Measurements from ENCODE around the gene CPXM1. TPM values are rescaled to one million over a fixed set of nuclear protein-coding genes. Genes with fewer than 3 reads are reported as not detected.
"Not testable (repeated sequence)": the region's sequence is repeated elsewhere in the genome, so short reads cannot be mapped to it uniquely, and the experiment has no call there.

CPXM1 gene
- polyA plus RNA-seq, 3 donors: 206 to 281 (median 225) TPM

DNA sequence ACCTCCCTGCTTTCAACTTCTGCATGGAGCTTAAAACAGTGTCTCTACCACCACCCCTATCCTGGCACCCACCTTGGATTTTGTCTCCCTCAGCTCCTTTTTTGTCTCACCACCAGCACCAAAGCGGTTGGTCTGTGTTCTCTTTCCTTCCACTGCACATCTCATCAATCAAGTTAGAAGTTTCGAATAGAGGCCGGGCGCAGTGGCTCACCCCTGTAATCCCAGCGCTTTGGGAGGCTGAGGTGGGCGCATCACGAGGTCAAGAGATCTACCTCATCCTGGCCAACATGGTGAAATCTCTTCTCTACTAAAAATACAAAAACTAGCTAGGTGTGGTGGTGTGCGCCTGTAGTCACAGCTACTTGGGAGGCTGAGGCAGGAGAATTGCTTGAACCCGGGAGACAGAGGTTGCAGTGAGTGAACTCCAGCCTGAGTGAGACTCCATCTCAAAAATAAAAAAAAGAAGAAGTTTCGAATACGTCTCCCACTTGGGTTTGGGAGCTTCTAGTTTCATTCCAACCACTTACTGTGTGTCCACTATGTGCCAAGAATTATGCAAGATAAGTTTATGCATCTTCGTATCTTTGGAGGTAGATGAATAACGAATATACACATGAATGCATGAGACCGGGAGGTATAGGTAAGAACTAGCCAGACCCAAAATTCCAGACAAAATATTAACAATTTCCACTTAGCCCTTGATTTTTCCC is 34.1 kb upstream of the CPXM1 start:
- DNase-seq (ENCODE audit: extremely low read depth in 1 of 11, low read depth in 9 of 11, low spot score in 4 of 11): no peak

GRCh38 chr20:2833761-2834160 is 33.3 kb upstream of the CPXM1 start:
- DNase-seq (ENCODE audit: extremely low read depth in 1 of 11, low read depth in 9 of 11, low spot score in 4 of 11): no peak

GRCh38 chr20:2831206-2831605 is 30.8 kb upstream of the CPXM1 start:
- DNase-seq (ENCODE audit: extremely low read depth in 1 of 11, low read depth in 9 of 11, low spot score in 4 of 11): not testable (repeated sequence)

GRCh38 chr20:2829376-2829775 is 28.9 kb upstream of the CPXM1 start:
- no peak for DNase-seq (ENCODE audit: extremely low read depth in 1 of 11, low read depth in 9 of 11, low spot score in 4 of 11)

DNA sequence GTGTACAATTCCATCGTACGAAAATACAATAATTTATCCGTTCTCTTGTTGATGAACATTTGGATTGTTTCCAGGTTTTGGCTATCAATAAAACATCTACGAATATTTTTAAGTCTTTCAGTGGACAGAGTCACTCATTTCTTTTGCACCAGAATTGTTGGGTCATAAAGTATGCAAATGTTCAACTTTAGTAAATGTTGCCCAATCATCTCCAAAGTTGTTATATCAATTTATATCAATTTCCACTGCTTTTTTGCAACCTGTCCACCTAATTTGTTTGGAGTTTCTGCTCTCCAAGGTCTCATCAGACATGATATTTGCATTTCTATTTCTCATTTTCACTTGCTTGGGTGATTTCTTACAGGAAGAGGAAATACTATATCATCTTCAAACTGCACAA is 26.2 kb upstream of the CPXM1 start:
- DNase-seq (ENCODE audit: extremely low read depth in 1 of 11, low read depth in 9 of 11, low spot score in 4 of 11): no peak

DNA sequence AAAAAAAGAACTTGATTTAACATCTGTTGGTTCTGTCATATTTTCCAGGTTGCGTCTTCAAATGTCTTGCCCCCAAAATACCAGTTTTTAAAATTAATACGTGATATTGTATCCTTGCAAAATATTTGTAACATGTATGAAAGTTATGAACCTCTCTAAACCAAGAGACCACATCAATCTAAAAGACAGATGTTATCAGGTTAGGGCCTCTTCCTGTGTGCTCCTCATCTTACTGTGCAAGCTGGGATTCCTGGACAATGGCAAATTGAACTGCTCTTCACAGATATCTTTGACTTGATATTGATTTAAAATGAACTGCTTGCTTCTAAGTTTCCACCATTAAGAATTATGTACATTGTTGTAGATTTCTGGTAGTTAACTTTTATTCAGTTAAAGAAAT is 25.3 kb upstream of the CPXM1 start:
- DNase-seq (ENCODE audit: extremely low read depth in 1 of 11, low read depth in 9 of 11, low spot score in 4 of 11): no peak

- DNase-seq (ENCODE audit: extremely low read depth in 1 of 11, low read depth in 9 of 11, low spot score in 4 of 11): no peak
These were observed 21.6 kb upstream of the CPXM1 start for GRCh38 chr20:2822073-2822472.

GRCh38 chr20:2820896-2821869 is 20.8 kb upstream of the CPXM1 start:
- no peak for DNase-seq (ENCODE audit: extremely low read depth in 1 of 11, low read depth in 9 of 11, low spot score in 4 of 11)

- DNase-seq (ENCODE audit: extremely low read depth in 1 of 11, low read depth in 9 of 11, low spot score in 4 of 11): peak in 2 of 11 donors; percentile 69 to 71
These were observed 19.9 kb upstream of the CPXM1 start for GRCh38 chr20:2820084-2820895.

DNA sequence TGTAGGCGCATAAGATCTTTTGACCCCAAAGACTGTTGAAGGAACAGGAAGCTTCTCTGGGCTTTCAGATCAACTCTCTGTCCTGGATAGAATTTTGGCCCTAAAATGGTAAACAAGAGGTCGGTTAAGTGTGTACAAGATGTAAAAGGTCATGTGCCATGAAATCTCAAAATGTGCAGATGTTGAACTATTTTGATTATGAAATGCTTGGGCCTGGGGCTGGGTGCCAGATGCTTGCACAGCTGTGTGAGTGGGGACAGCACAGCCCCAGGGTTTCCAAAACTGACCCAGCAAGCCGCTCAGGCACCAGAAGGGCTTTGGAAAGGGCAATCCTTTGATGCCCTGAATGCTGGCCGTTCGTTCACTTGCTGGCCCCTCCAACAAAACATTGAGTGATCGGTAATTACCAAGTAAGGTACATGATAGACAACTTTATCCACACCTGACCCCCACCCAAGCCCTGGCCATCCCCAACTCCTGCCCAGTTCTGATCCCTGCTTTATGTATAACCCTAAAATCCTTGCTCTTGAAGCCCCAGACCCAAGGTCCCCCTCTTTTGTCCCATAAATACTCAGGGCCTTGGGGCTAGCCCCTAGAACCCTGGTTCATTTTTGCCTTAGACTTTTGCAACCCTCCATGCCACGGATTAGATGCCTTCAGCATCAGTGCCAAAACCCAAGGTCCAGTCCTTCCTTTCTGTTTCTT is 17.6 kb upstream of the CPXM1 start:
- no peak for DNase-seq (ENCODE audit: extremely low read depth in 1 of 11, low read depth in 9 of 11, low spot score in 4 of 11)

DNA sequence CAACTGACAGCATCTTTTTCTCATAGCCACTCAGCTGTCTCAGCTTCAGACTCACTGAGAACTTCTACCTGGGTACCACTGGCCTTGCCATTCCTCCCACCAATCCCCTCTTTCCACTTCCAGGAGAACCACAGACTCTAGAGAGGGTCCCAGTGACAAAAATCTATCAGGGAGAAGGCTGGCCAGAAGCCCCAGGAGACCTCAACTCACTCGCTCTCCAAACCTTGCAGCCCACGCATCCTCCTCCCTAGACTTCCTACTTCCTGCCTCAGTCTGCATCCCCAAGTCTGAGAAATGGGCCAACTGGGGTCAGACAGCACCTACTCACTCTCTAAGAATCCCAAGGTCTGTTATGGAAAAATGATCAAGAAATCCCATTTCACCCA is 16.9 kb upstream of the CPXM1 start:
- no peak for DNase-seq (ENCODE audit: extremely low read depth in 1 of 11, low read depth in 9 of 11, low spot score in 4 of 11)

- no peak for DNase-seq (ENCODE audit: extremely low read depth in 1 of 11, low read depth in 9 of 11, low spot score in 4 of 11)
These were observed 16.3 kb upstream of the CPXM1 start for GRCh38 chr20:2816583-2817340.

DNA sequence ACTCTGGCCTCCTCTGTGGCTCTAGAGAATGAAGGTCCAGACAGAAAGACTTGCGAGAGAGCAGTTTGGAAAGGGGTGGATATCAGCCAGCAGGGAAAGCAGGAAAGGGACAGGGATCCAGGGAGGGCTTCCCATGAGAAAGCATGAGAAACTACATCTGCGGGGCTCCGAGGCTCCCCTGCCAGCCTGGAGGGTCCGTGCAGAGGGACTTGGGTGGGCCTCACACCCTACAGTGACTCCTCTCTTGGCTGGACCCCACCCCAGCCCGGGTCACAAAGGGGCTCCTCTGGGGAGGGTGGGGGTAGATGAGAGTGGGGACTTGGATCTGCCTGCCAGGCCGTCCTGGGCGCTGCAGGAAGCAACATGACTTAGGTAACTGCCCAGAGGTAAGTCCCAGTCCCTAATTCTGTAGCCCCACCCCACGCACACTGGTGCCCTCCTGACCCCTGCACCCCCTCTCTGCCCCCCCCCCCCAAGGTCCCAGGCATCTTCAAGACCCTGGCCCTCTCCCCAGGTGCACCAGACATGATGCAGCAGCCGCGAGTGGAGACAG is 15.7 kb upstream of the CPXM1 start, which contains the start of gene TMEM239:
Gene TMEM239, plus strand, starts transcription at position 335 of the 553 bp plus-strand sequence. Its CDS starts 191 bp downstream, at position 526.
- DNase-seq (ENCODE audit: extremely low read depth in 1 of 11, low read depth in 9 of 11, low spot score in 4 of 11): no peak

DNA sequence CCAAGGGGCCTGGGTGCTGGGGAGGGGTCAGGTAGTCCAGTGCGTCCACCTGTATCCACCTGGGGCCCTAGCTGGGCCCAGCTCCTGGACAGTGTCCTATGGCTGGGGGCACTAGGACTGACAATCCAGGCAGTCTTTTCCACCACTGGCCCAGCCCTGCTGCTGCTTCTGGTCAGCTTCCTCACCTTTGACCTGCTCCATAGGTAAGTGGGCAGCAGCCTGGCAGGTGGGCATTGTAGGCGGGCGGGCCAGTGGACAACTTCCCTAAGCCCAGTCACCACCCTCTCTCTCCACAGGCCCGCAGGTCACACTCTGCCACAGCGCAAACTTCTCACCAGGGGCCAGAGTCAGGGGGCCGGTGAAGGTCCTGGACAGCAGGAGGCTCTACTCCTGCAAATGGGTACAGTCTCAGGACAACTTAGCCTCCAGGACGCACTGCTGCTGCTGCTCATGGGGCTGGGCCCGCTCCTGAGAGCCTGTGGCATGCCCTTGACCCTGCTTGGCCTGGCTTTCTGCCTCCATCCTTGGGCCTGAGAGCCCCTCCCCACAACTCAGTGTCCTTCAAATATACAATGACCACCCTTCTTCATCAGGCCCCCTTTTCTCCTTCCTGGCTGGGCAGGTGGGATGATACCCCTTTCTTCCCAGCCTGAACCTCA is 14.9 kb upstream of the CPXM1 start:
- DNase-seq (ENCODE audit: extremely low read depth in 1 of 11, low read depth in 9 of 11, low spot score in 4 of 11): no peak

- DNase-seq (ENCODE audit: extremely low read depth in 1 of 11, low read depth in 9 of 11, low spot score in 4 of 11): no peak
These were observed 14.2 kb upstream of the CPXM1 start, which contains the start of gene C20orf141 for GRCh38 chr20:2814587-2815051. Gene C20orf141, plus strand, starts transcription at chr20:2814987. Its CDS starts 198 bp downstream, at chr20:2815185.

DNA sequence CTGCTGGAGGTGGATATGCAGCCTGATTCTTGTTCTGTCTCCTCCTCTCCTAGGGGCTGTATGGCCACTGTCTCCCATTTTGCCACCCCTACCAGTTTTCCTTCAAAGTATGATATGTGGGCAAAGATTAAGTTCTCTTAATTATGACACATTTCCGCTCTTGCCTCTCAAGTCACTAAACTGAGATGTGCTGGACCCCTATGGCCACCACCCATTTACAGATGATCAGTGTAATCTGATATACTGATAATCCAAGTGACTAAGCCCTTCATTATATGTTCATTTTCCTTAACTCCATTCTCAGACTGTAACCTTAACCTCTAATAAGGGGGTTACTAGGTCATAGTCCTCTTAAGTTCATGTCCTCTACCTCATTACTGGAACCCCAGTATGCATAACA is 13.6 kb upstream of the CPXM1 start:
- DNase-seq (ENCODE audit: extremely low read depth in 1 of 11, low read depth in 9 of 11, low spot score in 4 of 11): no peak

DNA sequence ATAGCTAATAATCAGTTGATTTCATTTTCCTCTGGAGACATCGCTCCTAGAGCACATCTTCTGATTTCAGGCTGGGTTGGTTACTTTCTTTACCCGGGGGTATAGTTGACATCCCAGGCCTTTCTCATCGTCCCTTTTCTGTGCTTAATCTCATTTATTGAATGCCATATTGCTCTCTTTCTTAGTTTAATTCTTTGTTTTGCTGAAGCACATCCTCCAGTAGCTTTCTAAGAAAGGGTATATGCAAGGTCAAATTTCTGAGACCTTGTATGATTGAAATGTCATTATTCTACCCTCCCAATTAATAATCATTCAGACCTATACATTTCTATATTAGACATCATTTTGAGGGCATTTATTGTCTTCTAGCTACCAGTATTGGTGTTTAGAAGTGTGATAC is 11.8 kb upstream of the CPXM1 start:
- DNase-seq (ENCODE audit: extremely low read depth in 1 of 11, low read depth in 9 of 11, low spot score in 4 of 11): no peak

All from renal cortex interstitium (tissue), 11 donors.